Measurements from ENCODE around the gene SLC22A3. TPM values are rescaled to one million over a fixed set of nuclear protein-coding genes. Genes with fewer than 3 reads are reported as not detected.

SLC22A3 gene
- total RNA-seq, 2 experiments from 2014 or later: not detected

DNA sequence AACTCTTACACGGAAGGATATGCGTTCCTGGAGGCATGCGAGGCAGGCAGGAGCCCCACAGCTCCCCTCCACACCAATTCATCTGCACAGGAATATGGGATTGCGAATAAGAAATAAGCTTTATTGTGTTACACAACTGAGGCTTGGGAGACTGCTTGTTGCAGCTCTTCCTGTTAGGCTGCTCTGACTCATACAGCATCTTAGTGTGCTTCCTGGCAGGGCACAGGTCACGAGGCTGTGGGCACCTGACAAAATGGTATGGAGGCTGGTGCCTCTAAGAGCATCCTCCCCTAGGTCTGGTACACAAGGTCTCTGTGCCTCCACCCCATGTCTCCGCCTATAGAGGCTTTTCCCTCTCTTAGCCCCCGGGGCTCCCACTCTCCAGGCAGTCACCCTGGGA, 6.8 kb downstream of the SLC22A3 start:
- TF ChIP-seq, protein P1, sequence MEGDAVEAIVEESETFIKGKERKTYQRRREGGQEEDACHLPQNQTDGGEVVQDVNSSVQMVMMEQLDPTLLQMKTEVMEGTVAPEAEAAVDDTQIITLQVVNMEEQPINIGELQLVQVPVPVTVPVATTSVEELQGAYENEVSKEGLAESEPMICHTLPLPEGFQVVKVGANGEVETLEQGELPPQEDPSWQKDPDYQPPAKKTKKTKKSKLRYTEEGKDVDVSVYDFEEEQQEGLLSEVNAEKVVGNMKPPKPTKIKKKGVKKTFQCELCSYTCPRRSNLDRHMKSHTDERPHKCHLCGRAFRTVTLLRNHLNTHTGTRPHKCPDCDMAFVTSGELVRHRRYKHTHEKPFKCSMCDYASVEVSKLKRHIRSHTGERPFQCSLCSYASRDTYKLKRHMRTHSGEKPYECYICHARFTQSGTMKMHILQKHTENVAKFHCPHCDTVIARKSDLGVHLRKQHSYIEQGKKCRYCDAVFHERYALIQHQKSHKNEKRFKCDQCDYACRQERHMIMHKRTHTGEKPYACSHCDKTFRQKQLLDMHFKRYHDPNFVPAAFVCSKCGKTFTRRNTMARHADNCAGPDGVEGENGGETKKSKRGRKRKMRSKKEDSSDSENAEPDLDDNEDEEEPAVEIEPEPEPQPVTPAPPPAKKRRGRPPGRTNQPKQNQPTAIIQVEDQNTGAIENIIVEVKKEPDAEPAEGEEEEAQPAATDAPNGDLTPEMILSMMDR (IDR thresholded peaks at IDR 0.05): no peak
- ATAC-seq: no peak
- Mint-ChIP-seq H3K27ac (no peak overlapping the region), H3K36me3 (ENCODE audit: low read depth) (no peaks in the 10 kb centered on the region), H3K27me3 (peaks cover 16% of the 10 kb centered on the region), H3K4me3 (no peak overlapping the region), H3K4me1 (ENCODE audit: low read depth) (no peaks in the 10 kb centered on the region), H3K9me3 (no peaks in the 10 kb centered on the region)
- POLR2A ChIA-PET: no interaction called here
- peak; percentile 18 for DNase-seq
- CTCF ChIA-PET: no interaction called here
- intact Hi-C loops (cut with micrococcal nuclease): no loop called here

DNA sequence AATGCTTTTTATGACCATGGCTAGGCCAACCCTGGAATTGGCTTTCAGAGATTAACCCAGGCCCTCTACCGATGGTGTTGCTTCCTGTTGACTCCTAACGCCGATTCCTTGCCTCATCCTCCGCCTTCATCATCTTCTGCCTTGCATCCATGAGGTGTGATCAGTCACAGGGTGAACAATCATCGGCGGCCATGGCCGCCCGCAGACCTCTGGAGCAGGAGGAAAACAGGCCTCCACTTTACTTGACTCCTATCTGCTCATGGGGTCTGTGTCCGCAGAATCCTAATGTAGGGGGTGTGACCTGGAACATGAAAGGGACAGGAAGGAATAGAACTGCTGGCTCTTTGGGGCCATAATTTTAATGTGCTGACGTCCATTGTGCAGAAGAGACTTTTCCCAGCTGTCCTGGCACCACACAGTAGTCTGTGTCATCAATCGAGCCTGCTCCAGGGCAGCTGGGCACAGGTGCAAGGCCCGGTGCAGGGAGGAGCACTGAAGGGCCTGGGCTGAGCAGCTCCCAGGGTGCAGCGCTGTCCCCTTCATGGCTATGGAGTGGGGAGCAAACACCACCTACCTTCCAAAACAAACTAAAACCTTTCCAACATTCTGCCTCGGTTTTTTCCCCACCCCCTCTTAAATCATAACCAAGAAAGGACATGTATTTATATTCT, 8.0 kb downstream of the SLC22A3 start:
- DNase-seq: no peak
- TF ChIP-seq, protein P1 (IDR thresholded peaks at IDR 0.05): no peak
- H3K36me3 Mint-ChIP-seq (ENCODE audit: low read depth): no peaks in the 10 kb centered on the region
- H3K27me3 Mint-ChIP-seq: peaks cover 8% of the 10 kb centered on the region
- H3K9me3 Mint-ChIP-seq: no peaks in the 10 kb centered on the region
- H3K27ac Mint-ChIP-seq: no peak overlapping the region
- ChIA-PET POLR2A (no interaction called here), CTCF (no interaction called here)
- H3K4me3 Mint-ChIP-seq: no peak overlapping the region
- ATAC-seq: no peak
- H3K4me1 Mint-ChIP-seq (ENCODE audit: low read depth): no peaks in the 10 kb centered on the region
- intact Hi-C loops (cut with micrococcal nuclease): no loop called here

DNA sequence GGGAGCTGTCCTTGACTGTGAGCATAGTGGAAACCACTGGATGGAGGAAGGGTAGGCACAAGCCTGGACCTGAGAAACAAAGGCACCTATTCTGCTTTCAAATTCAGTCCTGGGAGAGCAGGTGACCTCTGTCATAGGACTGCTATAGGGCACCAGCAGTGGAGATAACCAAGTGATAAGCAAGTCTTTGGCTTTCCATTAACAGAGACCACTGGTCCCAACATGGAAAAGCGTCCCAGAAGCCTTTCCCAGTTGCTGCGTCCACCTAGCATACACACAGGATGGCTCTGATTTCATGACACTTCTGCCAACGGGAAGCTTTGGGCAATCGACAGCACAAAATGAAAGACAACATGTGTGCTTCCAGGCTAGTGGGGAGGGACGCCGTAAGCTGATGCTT, 8.9 kb downstream of the SLC22A3 start:
- no peaks in the 10 kb centered on the region for H3K9me3 Mint-ChIP-seq
- intact Hi-C loops (cut with micrococcal nuclease): no loop called here
- H3K36me3 Mint-ChIP-seq (ENCODE audit: low read depth): no peaks in the 10 kb centered on the region
- H3K4me1 Mint-ChIP-seq (ENCODE audit: low read depth): no peaks in the 10 kb centered on the region
- H3K27me3 Mint-ChIP-seq: peaks cover 8% of the 10 kb centered on the region
- CTCF ChIA-PET: no interaction called here
- DNase-seq (no peak), ATAC-seq (no peak)
- H3K4me3 Mint-ChIP-seq: no peak overlapping the region
- no peak overlapping the region for H3K27ac Mint-ChIP-seq
- TF ChIP-seq, protein P1 (IDR thresholded peaks at IDR 0.05): no peak
- POLR2A ChIA-PET: no interaction called here

DNA sequence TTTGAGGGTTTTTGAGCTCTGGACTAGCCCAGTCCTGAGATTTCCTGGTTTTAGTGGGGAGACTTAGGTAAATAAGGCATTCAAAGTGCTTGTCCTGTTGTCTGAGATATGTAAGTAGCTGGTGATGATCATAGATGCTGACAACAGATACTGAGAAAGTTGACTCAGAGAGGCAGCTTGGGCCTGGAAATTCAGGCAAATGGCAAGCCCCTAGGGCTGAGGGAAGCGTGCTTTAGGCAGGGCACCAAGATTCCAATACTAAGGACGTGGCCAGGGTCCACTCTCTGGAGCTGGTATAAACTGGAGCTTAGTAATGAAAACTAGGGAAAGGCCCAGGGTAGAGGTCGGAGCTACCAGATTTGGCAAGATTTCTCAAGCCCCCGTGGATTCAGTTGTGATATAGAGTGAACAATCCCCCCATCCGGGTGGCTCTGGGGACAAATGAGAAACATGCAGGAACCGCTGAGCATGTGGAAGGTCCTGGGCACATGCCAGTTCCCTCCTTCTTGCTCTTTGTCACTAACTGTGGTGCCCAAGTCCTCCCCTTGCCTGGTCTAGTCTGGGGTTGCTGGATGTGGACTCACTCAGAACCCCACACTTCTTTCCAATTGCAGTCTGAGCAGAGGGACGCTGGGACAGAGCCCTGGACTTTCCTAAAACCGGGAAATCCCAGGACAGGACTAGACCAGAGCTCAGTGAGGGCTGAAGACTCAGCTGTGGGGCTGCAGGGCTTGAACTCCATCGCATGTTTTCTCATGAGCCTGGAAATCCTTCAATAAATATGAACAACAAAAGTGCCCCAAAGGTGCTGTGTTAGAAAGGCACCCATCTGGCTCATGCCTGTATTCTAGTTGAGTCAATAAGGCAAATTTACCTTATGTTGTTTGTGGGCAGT, 10.3 kb downstream of the SLC22A3 start:
- H3K4me3 Mint-ChIP-seq: no peak overlapping the region
- ATAC-seq (no peak), DNase-seq (no peak)
- intact Hi-C loops (cut with micrococcal nuclease): no loop called here
- no peak overlapping the region for H3K27ac Mint-ChIP-seq
- H3K36me3 Mint-ChIP-seq (ENCODE audit: low read depth): no peaks in the 10 kb centered on the region
- H3K27me3 Mint-ChIP-seq: peaks cover 8% of the 10 kb centered on the region
- no peaks in the 10 kb centered on the region for H3K4me1 Mint-ChIP-seq (ENCODE audit: low read depth)
- ChIA-PET POLR2A (no interaction called here), CTCF (no interaction called here)
- H3K9me3 Mint-ChIP-seq: no peaks in the 10 kb centered on the region
- TF ChIP-seq, protein P1 (IDR thresholded peaks at IDR 0.05): no peak

DNA sequence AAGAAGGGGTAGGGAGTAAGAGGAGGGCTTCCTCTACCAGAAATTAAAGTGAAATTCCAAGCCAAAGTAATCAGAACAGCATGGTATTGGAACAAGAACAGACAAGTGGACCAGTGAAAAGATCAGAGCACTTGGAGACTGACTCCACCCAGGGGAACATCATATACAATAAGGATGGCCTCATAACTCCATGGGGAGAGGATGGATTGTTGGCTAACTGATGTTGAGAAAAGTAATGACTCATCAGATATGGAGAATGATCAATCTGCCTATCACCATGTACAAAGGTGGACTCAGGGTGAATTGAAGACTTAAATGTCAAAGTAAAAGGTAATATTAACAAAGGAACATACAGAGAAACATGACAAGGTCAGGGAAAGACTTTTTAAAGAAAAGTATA, 12.8 kb downstream of the SLC22A3 start:
- POLR2A ChIA-PET: no interaction called here
- H3K27ac Mint-ChIP-seq: no peak overlapping the region

More for the DNA sequence above, 12.8 kb downstream of the SLC22A3 start:
- no peaks in the 10 kb centered on the region for H3K9me3 Mint-ChIP-seq
- ATAC-seq: no peak
- H3K27me3 Mint-ChIP-seq: peaks cover 6% of the 10 kb centered on the region
- no peaks in the 10 kb centered on the region for H3K4me1 Mint-ChIP-seq (ENCODE audit: low read depth)
- CTCF ChIA-PET: no interaction called here
- H3K36me3 Mint-ChIP-seq (ENCODE audit: low read depth): no peaks in the 10 kb centered on the region
- TF ChIP-seq, protein P1 (IDR thresholded peaks at IDR 0.05): no peak
- intact Hi-C loops (cut with micrococcal nuclease): no loop called here
- no peak overlapping the region for H3K4me3 Mint-ChIP-seq
- DNase-seq: no peak

All from activated CD8-positive, alpha-beta T cell treated with anti-CD3 and anti-CD28 coated beads for 36 hours (primary cell).